ENCODE results near the gene SSBP2. TPM values are rescaled to one million over a fixed set of nuclear protein-coding genes. Genes with fewer than 3 reads are reported as not detected.

SSBP2 gene
- total and polyA plus RNA-seq, 2 of the 8 experiments (the other 6 are each of a cell fraction or from before 2014, with no cell fraction given) = 21.5 to 36.2 TPM

GRCh38 chr5:81547001-81547400, 203.9 kb downstream of the SSBP2 start:
- H2BK5ac ChIP-seq (ENCODE audit: low read depth, low read length) = no peak overlapping the region
- H2AK5ac ChIP-seq (ENCODE audit: low read depth, low read length) = no peak overlapping the region
- no peaks in the 10 kb centered on the region for H3K36me3 ChIP-seq (ENCODE audit: control insufficient read depth in 2 of 4, insufficient read depth in 4 of 4, low read length in 3 of 4)
- no peak overlapping the region for H4K5ac ChIP-seq (ENCODE audit: insufficient read length, low read depth, low read length)
- WGBS, 2 experiments (ENCODE audit: extremely low coverage in 1 of 2, insufficient coverage in 1 of 2, insufficient read length in 1 of 2, insufficient replicate concordance in 2 of 2, low coverage in 1 of 2, low lambda C conversion rate in 2 of 2, missing lambda C conversion rate in 1 of 2) = 100% methylated on average over 3 of the region's 3 CpGs; no CpG with 5 or more reads in 1 of the 2 experiments
- POLR2A ChIA-PET (ENCODE audit: partially characterized antibody) = no interaction called here
- no peak overlapping the region for H3K9ac ChIP-seq (replicated peaks in 1 of 4; ENCODE audit: extremely low read depth in 1 of 4, low read depth in 3 of 4, low read length in 3 of 4)
- H3K79me2 ChIP-seq (ENCODE audit: control insufficient read depth in 1 of 2, insufficient read depth in 2 of 2, low read length in 2 of 2) = no peaks in the 10 kb centered on the region
- no peak overlapping the region for H3K4me2 ChIP-seq (ENCODE audit: insufficient read depth in 1 of 2, low read depth in 2 of 2, low read length in 2 of 2)
- FAIRE-seq (no peak), DNase-seq (ENCODE audit: low read depth in 1 of 2, low spot score in 2 of 2) (no peak)
- no peak overlapping the region for H3K23ac ChIP-seq (ENCODE audit: insufficient read length)
- H2BK120ac ChIP-seq (replicated peaks; ENCODE audit: low read depth, low read length) = no peak overlapping the region
- no peak overlapping the region for H3K18ac ChIP-seq (ENCODE audit: extremely low read depth, low read length)
- no peak overlapping the region for H4K8ac ChIP-seq (ENCODE audit: extremely low read depth, insufficient read depth, low read length)
- H3K4me3 ChIP-seq (ENCODE audit: extremely low read depth in 1 of 4, insufficient read depth in 2 of 4, low read depth in 3 of 4, low read length in 4 of 4) = no peak overlapping the region
- H3K27me3 ChIP-seq (replicated peaks in 1 of 4; ENCODE audit: control insufficient read depth in 3 of 4, extremely low read depth in 1 of 4, insufficient read depth in 3 of 4, low read length in 3 of 4) = no peaks in the 10 kb centered on the region
- H2BK20ac ChIP-seq (ENCODE audit: low read length) = no peak overlapping the region
- H4K91ac ChIP-seq (replicated peaks; ENCODE audit: insufficient read length, low read length) = no peak overlapping the region
- H2AFZ ChIP-seq (ENCODE audit: low read length) = no peak overlapping the region
- H3K56ac ChIP-seq (replicated peaks; ENCODE audit: insufficient read length, low read depth, low read length) = no peak overlapping the region
- CTCF ChIA-PET (ENCODE audit: partially characterized antibody) = no interaction called here
- no peak overlapping the region for H2BK15ac ChIP-seq (ENCODE audit: low read length)
- H3K23me2 ChIP-seq (ENCODE audit: low read depth, low read length) = no peaks in the 10 kb centered on the region
- no peak overlapping the region for H3K14ac ChIP-seq (ENCODE audit: insufficient read length)
- no peak overlapping the region for H3K27ac ChIP-seq (ENCODE audit: low read depth, low read length)
- no peaks in the 10 kb centered on the region; a peak in 1 of 4 replicates for H3K9me3 ChIP-seq (ENCODE audit: insufficient read depth in 2 of 2, low read depth in 1 of 2, low read length in 1 of 2)
- no peak overlapping the region for H2BK12ac ChIP-seq (ENCODE audit: low read depth, low read length)
- no peaks in the 10 kb centered on the region for H3K4me1 ChIP-seq (replicated peaks in 1 of 4; ENCODE audit: control insufficient read depth in 3 of 4, insufficient read depth in 4 of 4, low read length in 3 of 4)
- no peaks in the 10 kb centered on the region for H4K20me1 ChIP-seq (replicated peaks in 1 of 2; ENCODE audit: control insufficient read depth in 1 of 2, insufficient read depth in 2 of 2, low read length in 2 of 2)
- no peaks in the 10 kb centered on the region for H3K79me1 ChIP-seq (ENCODE audit: low read depth, low read length)
- H3K4ac ChIP-seq (replicated peaks; ENCODE audit: insufficient read length, low read depth, low read length) = no peak overlapping the region
- TF ChIP-seq ATF2 (IDR thresholded peaks at IDR 0.05; ENCODE audit: low read length) (no peak), NANOG (IDR thresholded peaks at IDR 0.05; ENCODE audit: insufficient read depth, low read depth, low read length, poor library complexity, severe bottlenecking) (no peak), SRF (IDR thresholded peaks at IDR 0.05; ENCODE audit: low read depth, low read length) (no peak)
